ENCODE measurements around the gene CHST8.

The CHST8 gene

GRCh38 chr19:33750587-33751435 lies 129.1 kb downstream of the CHST8 start:
- no peak for TF ChIP-seq YY1 (IDR thresholded peaks at IDR 0.05; ENCODE audit: low read depth)
- TF ChIP-seq FOXM1 (IDR thresholded peaks at IDR 0.05; ENCODE audit: borderline replicate concordance, low read depth): no peak
- TF ChIP-seq TEAD4 (IDR thresholded peaks at IDR 0.05): no peak
- no peak for TF ChIP-seq ZBTB7A (IDR thresholded peaks at IDR 0.05; ENCODE audit: low read depth)
- no peak for TF ChIP-seq CEBPB (IDR thresholded peaks at IDR 0.05)
- no peak for TF ChIP-seq TCF12 (IDR thresholded peaks at IDR 0.05; ENCODE audit: low read depth)
- no peak for TF ChIP-seq RAD21 (IDR thresholded peaks at IDR 0.05; ENCODE audit: low read depth)
- no peak for TF ChIP-seq NFIC (IDR thresholded peaks at IDR 0.05)
- TF ChIP-seq MAX (IDR thresholded peaks at IDR 0.05): no peak
- no peak for TF ChIP-seq EGR1 (IDR thresholded peaks at IDR 0.05)
- no peak for TF ChIP-seq TAF1 (IDR thresholded peaks at IDR 0.05; ENCODE audit: low read depth)
- no peak for TF ChIP-seq EP300 (IDR thresholded peaks at IDR 0.05; ENCODE audit: borderline replicate concordance)
- no peak for TF ChIP-seq USF1 (IDR thresholded peaks at IDR 0.05)
- no peak for TF ChIP-seq CREB1 (IDR thresholded peaks at IDR 0.05; ENCODE audit: low read depth)
- TF ChIP-seq REST (IDR thresholded peaks at IDR 0.05; ENCODE audit: low read depth): no peak

GRCh38 chr19:33751436-33751770 lies 129.7 kb downstream of the CHST8 start:
- TF ChIP-seq USF1 (IDR thresholded peaks at IDR 0.05) (no peak), TAF1 (IDR thresholded peaks at IDR 0.05; ENCODE audit: low read depth) (no peak), REST (IDR thresholded peaks at IDR 0.05; ENCODE audit: low read depth) (no peak), EGR1 (IDR thresholded peaks at IDR 0.05) (no peak), CEBPB (IDR thresholded peaks at IDR 0.05) (no peak), YY1 (IDR thresholded peaks at IDR 0.05; ENCODE audit: low read depth) (no peak), NFIC (IDR thresholded peaks at IDR 0.05) (no peak), TEAD4 (IDR thresholded peaks at IDR 0.05) (no peak)

- TF ChIP-seq ZBTB7A (IDR thresholded peaks at IDR 0.05; ENCODE audit: low read depth) (no peak), USF1 (IDR thresholded peaks at IDR 0.05) (no peak), TAF1 (IDR thresholded peaks at IDR 0.05; ENCODE audit: low read depth) (no peak), YY1 (IDR thresholded peaks at IDR 0.05; ENCODE audit: low read depth) (no peak), REST (IDR thresholded peaks at IDR 0.05; ENCODE audit: low read depth) (no peak), TCF12 (IDR thresholded peaks at IDR 0.05; ENCODE audit: low read depth) (no peak), TEAD4 (IDR thresholded peaks at IDR 0.05) (no peak), EP300 (IDR thresholded peaks at IDR 0.05; ENCODE audit: borderline replicate concordance) (no peak), CREB1 (IDR thresholded peaks at IDR 0.05; ENCODE audit: low read depth) (no peak), RAD21 (IDR thresholded peaks at IDR 0.05; ENCODE audit: low read depth) (no peak; the same call in 1 of the 2 replicates), EGR1 (IDR thresholded peaks at IDR 0.05) (no peak), FOXM1 (IDR thresholded peaks at IDR 0.05; ENCODE audit: borderline replicate concordance, low read depth) (no peak), MAX (IDR thresholded peaks at IDR 0.05) (no peak)
Measured at GRCh38 chr19:33752018-33752800, 130.5 kb downstream of the CHST8 start.
